KMS-11 (cell line): ENCODE measurements around the gene GPR17.

ENCODE experiments used
- H2AFZ ChIP-seq: fragments of 200-600 bp; sonication (generic); 2 replicates; pipeline ENCODE4 v1.6.1; 2016; ENCODE audit warnings: antibody characterized with exemption, mixed run types, low read depth
- H3K27ac ChIP-seq: fragments of 200-600 bp; sonication (generic); 2 replicates; pipeline ENCODE4 v1.6.1; 2016; ENCODE audit warnings: mild to moderate bottlenecking, mixed run types
- H3K27me3 ChIP-seq: fragments of 200-600 bp; sonication (generic); 2 replicates; pipeline ENCODE4 v1.6.1; 2017; ENCODE audit warnings: mild to moderate bottlenecking, low read depth, mixed run types, moderate library complexity; ENCODE audit not compliant: insufficient read depth
- H3K36me3 ChIP-seq: fragments of 200-600 bp; sonication (generic); 2 replicates; pipeline ENCODE4 v1.6.1; 2017; ENCODE audit warnings: mild to moderate bottlenecking, mixed run types; ENCODE audit not compliant: insufficient read depth
- H3K4me1 ChIP-seq: fragments of 200-600 bp; sonication (generic); 2 replicates; pipeline ENCODE4 v1.6.1; 2016; ENCODE audit warnings: mild to moderate bottlenecking, low read depth, mixed run types; ENCODE audit not compliant: poor library complexity, severe bottlenecking
- H3K4me2 ChIP-seq: fragments of 200-600 bp; sonication (generic); 2 replicates; pipeline ENCODE4 v1.7.0; 2016; ENCODE audit warnings: mild to moderate bottlenecking, mixed run types
- H3K4me3 ChIP-seq: fragments of 200-600 bp; sonication (generic); IDR thresholded peaks from 2 replicates; pipeline ENCODE4 v1.6.1; 2017; ENCODE audit warnings: low read depth, low read length, mixed read lengths; ENCODE audit not compliant: insufficient read depth
- H3K79me2 ChIP-seq: fragments of 200-600 bp; sonication (generic); 2 replicates; pipeline ENCODE4 v1.6.1; 2016; ENCODE audit warnings: low read depth, mixed run types; ENCODE audit not compliant: insufficient read depth
- H3K9ac ChIP-seq: fragments of 200-600 bp; sonication (generic); 2 replicates; pipeline ENCODE4 v1.6.1; 2016; ENCODE audit warnings: mild to moderate bottlenecking, mixed run types
- H4K20me1 ChIP-seq: fragments of 200-600 bp; sonication (generic); 2 replicates; pipeline ENCODE4 v1.6.1; 2016; ENCODE audit warnings: mild to moderate bottlenecking, mixed run types; ENCODE audit not compliant: insufficient read depth
- CTCF ChIP-seq: fragments of 200-600 bp; sonication (generic); conservative IDR thresholded peaks from 2 replicates; pipeline ENCODE4 v1.6.1; 2017; ENCODE audit warnings: low read depth, mild to moderate bottlenecking, antibody characterized with exemption, low read length, moderate library complexity, mixed read lengths

GPR17 gene

GRCh38 chr2:127609818-127610217 lies 36.1 kb upstream of the GPR17 start:
- Histone ChIP-seq H3K79me2 (no peaks in the 10 kb centered on the region), H3K4me2 (no peak overlapping the region), H3K36me3 (no peaks in the 10 kb centered on the region), H3K4me3 (no peak overlapping the region), H3K9ac (no peak overlapping the region), H4K20me1 (no peaks in the 10 kb centered on the region), H3K27ac (no peak overlapping the region), H3K27me3 (no peaks in the 10 kb centered on the region), H3K4me1 (no peaks in the 10 kb centered on the region), H2AFZ (no peak overlapping the region)
- no peak for TF ChIP-seq CTCF

GRCh38 chr2:127610561-127610960 lies 35.4 kb upstream of the GPR17 start:
- no peak overlapping the region for H3K4me3 ChIP-seq
- no peaks in the 10 kb centered on the region for H3K4me1 ChIP-seq
- no peak for TF ChIP-seq CTCF
- H3K9ac ChIP-seq = no peak overlapping the region
- no peak overlapping the region for H2AFZ ChIP-seq
- no peak overlapping the region for H3K4me2 ChIP-seq
- no peaks in the 10 kb centered on the region for H4K20me1 ChIP-seq
- no peaks in the 10 kb centered on the region for H3K27me3 ChIP-seq
- H3K36me3 ChIP-seq = no peaks in the 10 kb centered on the region
- no peaks in the 10 kb centered on the region for H3K79me2 ChIP-seq
- no peak overlapping the region for H3K27ac ChIP-seq

- H3K9ac ChIP-seq = no peak overlapping the region
- no peak overlapping the region for H3K27ac ChIP-seq
- no peaks in the 10 kb centered on the region for H3K27me3 ChIP-seq
- H3K4me1 ChIP-seq = no peaks in the 10 kb centered on the region
- H3K36me3 ChIP-seq = no peaks in the 10 kb centered on the region
- H4K20me1 ChIP-seq = no peaks in the 10 kb centered on the region
- H2AFZ ChIP-seq = no peak overlapping the region
- no peaks in the 10 kb centered on the region for H3K79me2 ChIP-seq
- TF ChIP-seq CTCF = no peak
- no peak overlapping the region for H3K4me3 ChIP-seq
- H3K4me2 ChIP-seq = no peak overlapping the region
Observed at GRCh38 chr2:127611076-127611925, 34.7 kb upstream of the GPR17 start.

GRCh38 chr2:127612111-127612822 lies 33.7 kb upstream of the GPR17 start:
- H2AFZ ChIP-seq = no peak overlapping the region
- no peak for TF ChIP-seq CTCF
- H3K4me2 ChIP-seq = no peak overlapping the region
- H3K4me1 ChIP-seq = no peaks in the 10 kb centered on the region
- no peak overlapping the region for H3K27ac ChIP-seq
- H3K79me2 ChIP-seq = no peaks in the 10 kb centered on the region
- no peaks in the 10 kb centered on the region for H4K20me1 ChIP-seq
- H3K36me3 ChIP-seq = no peaks in the 10 kb centered on the region
- H3K9ac ChIP-seq = no peak overlapping the region
- no peaks in the 10 kb centered on the region for H3K27me3 ChIP-seq
- no peak overlapping the region for H3K4me3 ChIP-seq
